ACC112 (cell line): Measurements from ENCODE around the gene CHRNB2.

ENCODE experiments used
- H2AFZ ChIP-seq: fragments of 200-600 bp; sonication (generic); one replicate; pipeline ENCODE4 v1.6.0; 2017; ENCODE audit warnings: antibody characterized with exemption, low read length; ENCODE audit not compliant: unreplicated experiment
- H3K27ac ChIP-seq: fragments of 200-600 bp; sonication (generic); 2 replicates; pipeline ENCODE4 v1.5.1; 2014; ENCODE audit warnings: low read depth, mild to moderate bottlenecking, antibody characterized with exemption, low read length, moderate library complexity
- H3K27me3 ChIP-seq: fragments of 200-600 bp; sonication (generic); 2 replicates; pipeline ENCODE4 v1.6.1; 2014; ENCODE audit warnings: mild to moderate bottlenecking, antibody characterized with exemption, low read length, moderate library complexity, mixed read lengths; ENCODE audit not compliant: insufficient read depth
- H3K36me3 ChIP-seq: fragments of 200-600 bp; sonication (generic); 2 replicates; pipeline ENCODE4 v1.6.1; 2016; ENCODE audit warnings: mild to moderate bottlenecking, antibody characterized with exemption, low read length, moderate library complexity, mixed read lengths; ENCODE audit not compliant: insufficient read depth
- H3K4me1 ChIP-seq: fragments of 200-600 bp; sonication (generic); one replicate; pipeline ENCODE4 v1.6.1; 2016; ENCODE audit warnings: low read length, mixed read lengths; ENCODE audit not compliant: insufficient read depth, unreplicated experiment, control insufficient read depth
- H3K4me3 ChIP-seq: fragments of 200-600 bp; sonication (generic); 2 replicates; pipeline ENCODE4 v1.5.1; 2014; ENCODE audit warnings: mild to moderate bottlenecking, low read depth, low read length
- H3K79me2 ChIP-seq: fragments of 200-600 bp; sonication (generic); one replicate; pipeline ENCODE4 v1.6.0; 2016; ENCODE audit warnings: low read length; ENCODE audit not compliant: control insufficient read depth, unreplicated experiment, insufficient read depth

The CHRNB2 gene

GRCh38 chr1:154539486-154540483, 27.8 kb upstream of the CHRNB2 start:
- Histone ChIP-seq H3K27me3 (no peaks in the 10 kb centered on the region), H2AFZ (no peak overlapping the region), H3K79me2 (no peaks in the 10 kb centered on the region)

GRCh38 chr1:154541231-154541630, 26.3 kb upstream of the CHRNB2 start:
- no peak overlapping the region for H3K4me3 ChIP-seq
- H3K27me3 ChIP-seq = no peaks in the 10 kb centered on the region
- H2AFZ ChIP-seq = no peak overlapping the region

More at GRCh38 chr1:154539486-154540483, 27.8 kb upstream of the CHRNB2 start:
- Histone ChIP-seq H3K36me3 (no peaks in the 10 kb centered on the region), H3K4me3 (no peak overlapping the region), H3K27ac (no peak overlapping the region), H3K4me1 (no peaks in the 10 kb centered on the region)

DNA sequence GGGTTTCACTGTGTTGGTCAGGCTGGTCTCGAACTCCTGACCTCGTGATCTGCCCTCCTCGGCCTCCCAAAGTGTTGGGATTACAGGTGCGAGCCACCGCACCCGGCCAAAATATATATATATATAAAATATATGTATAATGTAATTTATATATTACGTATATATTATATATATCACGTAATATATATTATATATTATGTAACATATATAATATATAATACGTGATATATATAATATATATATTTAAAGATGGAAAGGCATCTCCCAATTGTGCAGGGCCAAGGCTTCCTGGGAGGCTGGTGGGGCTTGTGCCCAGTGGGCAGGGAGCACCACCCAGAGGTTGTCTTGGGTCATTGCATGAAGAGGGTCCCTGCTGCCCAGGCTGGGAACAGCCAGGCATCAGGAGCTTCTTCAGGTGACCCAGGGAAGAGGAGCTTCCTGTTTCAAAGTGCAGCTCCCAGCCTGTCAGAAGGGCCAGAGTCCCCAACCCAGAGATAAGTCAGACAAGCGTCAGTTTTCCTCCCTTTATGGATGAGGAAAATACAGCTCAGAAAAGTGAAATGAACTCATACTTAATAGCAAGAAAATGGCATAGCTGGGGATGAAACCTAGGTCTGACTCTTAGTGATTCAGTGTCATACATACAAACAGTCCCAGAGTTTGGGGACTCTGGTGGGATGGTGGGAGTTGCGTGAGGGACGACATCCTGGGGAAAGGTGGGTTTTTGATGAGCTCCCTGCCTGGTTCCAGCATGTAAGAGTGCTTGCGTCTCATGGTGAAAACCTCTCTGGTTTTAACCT, 21.1 kb upstream of the CHRNB2 start:
- Histone ChIP-seq H3K4me1 (peaks cover 11% of the 10 kb centered on the region), H3K36me3 (no peaks in the 10 kb centered on the region; the same call in 1 of the 2 replicates), H2AFZ (no peak overlapping the region), H3K79me2 (no peaks in the 10 kb centered on the region), H3K27ac (no peak overlapping the region), H3K4me3 (no peak overlapping the region), H3K27me3 (no peaks in the 10 kb centered on the region)

More at GRCh38 chr1:154541231-154541630, 26.3 kb upstream of the CHRNB2 start:
- Histone ChIP-seq H3K79me2 (no peaks in the 10 kb centered on the region), H3K36me3 (no peaks in the 10 kb centered on the region), H3K4me1 (no peaks in the 10 kb centered on the region), H3K27ac (no peak overlapping the region)

DNA sequence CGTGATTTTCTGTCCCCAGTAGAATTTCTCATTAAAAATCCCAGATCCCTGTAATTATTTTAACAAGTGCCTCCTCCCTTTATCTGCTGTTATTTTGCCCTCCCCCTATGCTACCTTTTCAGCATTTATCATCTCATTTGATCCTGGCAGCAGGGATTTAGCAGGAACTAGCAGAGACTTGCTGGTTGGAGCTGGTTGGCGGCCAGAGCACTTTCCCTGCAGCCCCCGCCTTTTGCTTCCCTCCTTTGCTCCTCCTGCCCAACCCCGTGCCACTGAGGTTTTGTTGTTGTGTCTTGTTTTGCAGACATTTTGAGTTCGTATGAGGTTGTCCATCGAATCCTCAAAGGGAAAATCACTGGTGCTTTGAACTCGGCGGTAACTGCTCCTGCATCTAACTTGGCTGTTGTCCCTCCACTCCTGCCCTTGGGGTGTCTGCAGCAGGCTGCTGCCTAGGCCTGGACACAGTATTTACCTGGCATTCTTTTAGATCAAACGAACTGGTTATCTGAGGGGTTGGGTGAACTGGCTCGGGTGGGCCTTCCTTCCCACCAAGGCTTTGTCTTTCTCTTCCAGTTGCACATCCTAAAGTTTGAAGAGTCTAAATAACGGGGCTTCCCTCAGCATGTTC, 20.4 kb upstream of the CHRNB2 start:
- Histone ChIP-seq H3K27ac (no peak overlapping the region), H3K79me2 (no peaks in the 10 kb centered on the region), H3K4me3 (no peak overlapping the region), H2AFZ (no peak overlapping the region), H3K4me1 (peaks cover 11% of the 10 kb centered on the region), H3K27me3 (no peaks in the 10 kb centered on the region), H3K36me3 (no peaks in the 10 kb centered on the region; the same call in 1 of the 2 replicates)

GRCh38 chr1:154548028-154548427, 19.6 kb upstream of the CHRNB2 start:
- Histone ChIP-seq H3K4me1 (peaks cover 11% of the 10 kb centered on the region), H3K27me3 (no peaks in the 10 kb centered on the region), H3K4me3 (no peak overlapping the region), H3K36me3 (peaks cover 3% of the 10 kb centered on the region; the same call in 1 of the 2 replicates), H3K27ac (no peak overlapping the region), H2AFZ (no peak overlapping the region), H3K79me2 (no peaks in the 10 kb centered on the region)

- no peaks in the 10 kb centered on the region for H3K79me2 ChIP-seq
- no peak overlapping the region for H2AFZ ChIP-seq
- H3K27me3 ChIP-seq = no peaks in the 10 kb centered on the region
- no peak overlapping the region for H3K27ac ChIP-seq
- H3K4me3 ChIP-seq = no peak overlapping the region
- H3K4me1 ChIP-seq = peaks cover 17% of the 10 kb centered on the region
- H3K36me3 ChIP-seq = peaks cover 11% of the 10 kb centered on the region; the same call in 1 of the 2 replicates
Measured at GRCh38 chr1:154549202-154549770, 18.3 kb upstream of the CHRNB2 start.

DNA sequence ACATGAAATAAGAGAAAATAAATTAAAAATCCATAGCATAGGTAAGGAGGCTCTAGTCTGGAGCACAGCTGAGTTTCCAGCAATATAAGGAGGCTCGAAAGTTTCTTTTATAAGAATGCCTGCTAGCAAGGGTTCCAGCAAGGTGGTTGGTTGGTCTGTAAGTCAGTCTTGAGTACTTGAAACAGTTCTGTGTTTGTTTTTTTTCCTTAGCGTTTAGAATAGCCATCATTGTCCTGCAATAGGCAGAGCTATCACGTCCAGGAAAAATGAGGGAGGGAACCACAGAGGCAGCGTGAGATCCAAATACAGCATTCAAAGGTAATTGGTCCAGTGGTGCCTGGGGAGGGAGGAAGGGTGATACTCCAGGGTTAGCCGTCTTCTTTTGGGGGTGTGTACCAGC, 17.5 kb upstream of the CHRNB2 start:
- peaks cover 17% of the 10 kb centered on the region for H3K4me1 ChIP-seq
- H3K36me3 ChIP-seq = peaks cover 19% of the 10 kb centered on the region

GRCh38 chr1:154550657-154551056, 16.9 kb upstream of the CHRNB2 start:
- Histone ChIP-seq H3K27me3 (no peaks in the 10 kb centered on the region), H3K4me3 (no peak overlapping the region), H3K79me2 (peaks cover 6% of the 10 kb centered on the region), H3K4me1 (peaks cover 17% of the 10 kb centered on the region), H2AFZ (no peak overlapping the region), H3K27ac (no peak overlapping the region), H3K36me3 (peaks cover 25% of the 10 kb centered on the region)

More for the DNA sequence above, 17.5 kb upstream of the CHRNB2 start:
- Histone ChIP-seq H3K27ac (no peak overlapping the region), H2AFZ (no peak overlapping the region), H3K79me2 (no peaks in the 10 kb centered on the region), H3K4me3 (no peak overlapping the region), H3K27me3 (no peaks in the 10 kb centered on the region)

- Histone ChIP-seq H3K4me3 (no peak overlapping the region), H3K27me3 (no peaks in the 10 kb centered on the region), H3K4me1 (peaks cover 25% of the 10 kb centered on the region), H3K36me3 (peaks cover 29% of the 10 kb centered on the region), H3K27ac (no peak overlapping the region), H2AFZ (no peak overlapping the region), H3K79me2 (peaks cover 14% of the 10 kb centered on the region)
Measured at GRCh38 chr1:154551474-154551873, 16.1 kb upstream of the CHRNB2 start.

DNA sequence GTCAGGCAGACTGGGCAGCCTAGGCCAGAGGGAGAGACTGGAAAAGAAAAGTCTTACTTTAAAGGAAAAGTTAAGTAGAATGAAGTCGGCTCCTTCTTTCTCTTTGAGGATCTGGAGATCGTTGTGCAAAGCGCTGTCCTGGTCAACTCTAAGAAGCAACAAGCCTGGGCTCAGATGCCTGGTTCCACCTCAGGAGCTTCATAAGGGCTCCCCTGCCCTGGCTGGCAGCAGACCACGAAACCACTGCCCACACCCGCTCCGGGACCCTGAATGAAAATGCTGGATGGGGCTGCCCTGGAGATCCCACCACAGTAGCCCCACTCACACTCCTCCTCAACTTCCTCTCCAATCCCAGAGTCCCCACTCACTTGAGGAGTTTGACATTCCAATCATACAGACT, 15.5 kb upstream of the CHRNB2 start:
- peaks cover 27% of the 10 kb centered on the region for H3K4me1 ChIP-seq
- H3K4me3 ChIP-seq = no peak overlapping the region
- peaks cover 20% of the 10 kb centered on the region for H3K79me2 ChIP-seq
- peaks cover 29% of the 10 kb centered on the region for H3K36me3 ChIP-seq
- H3K27me3 ChIP-seq = no peaks in the 10 kb centered on the region
- H2AFZ ChIP-seq = no peak overlapping the region
- no peak overlapping the region for H3K27ac ChIP-seq
